ENCODE results near the gene DHX30. TPM values are rescaled to one million over a fixed set of nuclear protein-coding genes. Genes with fewer than 3 reads are reported as not detected.

Gene DHX30
- total RNA-seq, 1 donor from 2014 or later: 49.8 TPM

DNA sequence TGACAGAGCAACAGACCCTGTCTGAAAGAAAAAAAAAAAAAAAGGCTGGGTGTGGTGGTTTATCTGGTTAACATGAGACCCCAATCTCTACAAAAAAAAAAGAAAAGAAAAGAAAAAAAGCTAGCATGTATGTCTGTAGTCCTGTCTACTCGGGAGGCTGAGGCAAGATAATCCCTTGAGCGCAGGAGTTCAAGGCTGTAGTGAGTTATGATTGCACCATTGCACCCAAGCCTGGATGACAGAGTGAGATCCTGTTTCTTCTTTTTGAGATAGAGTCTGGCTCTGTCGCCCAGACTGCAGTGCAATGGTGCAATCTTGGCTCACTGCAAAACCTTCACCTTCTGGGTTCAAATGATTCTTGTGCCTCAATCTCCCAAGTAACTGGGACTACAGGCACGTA lies 8.4 kb upstream of the DHX30 start:
- peaks cover 10% of the 10 kb centered on the region for H3K9me3 ChIP-seq (replicated peaks)
- DNase-seq: no peak
- TF ChIP-seq CTCF (IDR thresholded peaks at IDR 0.05; ENCODE audit: borderline replicate concordance): no peak
- intact Hi-C loops (cut with micrococcal nuclease): no loop called here
- H3K4me1 ChIP-seq: no peaks in the 10 kb centered on the region
- H3K36me3 ChIP-seq: no peaks in the 10 kb centered on the region
- H3K27me3 ChIP-seq (ENCODE audit: low read depth): no peaks in the 10 kb centered on the region
- no peak overlapping the region for H3K27ac ChIP-seq (replicated peaks)
- no peak overlapping the region for H3K4me3 ChIP-seq

DNA sequence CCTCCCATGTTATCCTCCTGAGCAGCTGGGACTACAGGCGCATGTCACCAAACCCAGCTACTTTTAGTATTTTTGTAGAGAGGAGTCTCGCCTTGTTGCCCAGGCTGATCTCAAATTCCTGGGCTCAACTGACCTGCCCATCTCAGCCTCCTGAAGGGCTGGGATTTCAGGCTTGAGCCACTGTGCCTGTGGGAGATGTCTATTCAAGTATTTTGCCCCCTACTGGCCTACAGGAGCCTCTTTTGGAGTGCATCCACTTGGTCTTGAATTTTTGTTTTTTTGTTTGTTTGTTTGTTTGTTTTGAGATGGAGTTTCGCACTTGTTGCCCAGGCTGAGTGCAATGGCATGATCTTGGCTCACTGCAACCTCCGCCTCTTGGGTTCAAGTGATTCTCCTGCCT lies 3.2 kb upstream of the DHX30 start:
- Histone ChIP-seq H3K9me3 (replicated peaks) (no peaks in the 10 kb centered on the region), H3K27me3 (ENCODE audit: low read depth) (no peaks in the 10 kb centered on the region), H3K4me1 (peaks cover 33% of the 10 kb centered on the region), H3K27ac (replicated peaks) (no peak overlapping the region), H3K36me3 (no peaks in the 10 kb centered on the region), H3K4me3 (no peak overlapping the region)
- DNase-seq: no peak
- intact Hi-C loops (cut with micrococcal nuclease): no loop called here
- TF ChIP-seq CTCF (IDR thresholded peaks at IDR 0.05; ENCODE audit: borderline replicate concordance): peak; percentile 25

DNA sequence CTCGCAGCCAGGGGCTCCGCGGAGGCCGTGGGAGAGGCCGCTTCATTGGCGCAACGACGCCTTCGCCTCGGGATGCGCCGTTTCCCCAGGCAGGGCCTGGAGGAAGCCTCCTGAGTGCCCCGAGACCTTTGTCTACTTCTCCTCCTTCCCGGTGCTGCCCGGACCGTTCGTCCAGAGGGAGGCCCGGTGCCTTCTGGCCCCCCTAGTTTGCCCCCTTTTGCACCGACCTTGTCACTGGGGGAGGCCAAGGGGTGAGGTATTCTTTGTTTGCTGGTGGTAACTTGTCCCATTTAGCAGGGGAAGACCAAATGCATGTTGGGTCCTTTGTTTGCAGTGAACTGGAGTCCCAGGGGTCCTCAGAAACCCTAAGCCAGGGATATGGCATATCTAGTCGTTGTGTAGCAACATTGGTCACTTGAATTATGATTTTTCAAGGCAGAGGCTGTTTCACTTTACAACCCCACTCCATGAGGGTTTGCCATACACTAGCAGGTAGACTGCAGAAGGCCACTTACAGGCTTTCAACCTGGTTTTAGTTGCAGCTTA lies 615 bp downstream of the DHX30 start:
- peaks cover 33% of the 10 kb centered on the region for H3K4me1 ChIP-seq
- no peaks in the 10 kb centered on the region for H3K9me3 ChIP-seq (replicated peaks)
- no peak for DNase-seq
- no peak for TF ChIP-seq CTCF (IDR thresholded peaks at IDR 0.05; ENCODE audit: borderline replicate concordance)
- H3K27ac ChIP-seq (replicated peaks): peak overlapping the region; percentile 99
- H3K27me3 ChIP-seq (ENCODE audit: low read depth): no peaks in the 10 kb centered on the region
- intact Hi-C loops (cut with micrococcal nuclease): no loop called here
- peak overlapping the region; percentile 91 for H3K4me3 ChIP-seq
- peaks cover 29% of the 10 kb centered on the region for H3K36me3 ChIP-seq

GRCh38 chr3:47804577-47804976 lies 1.6 kb downstream of the DHX30 start:
- H3K27ac ChIP-seq (replicated peaks): no peak overlapping the region
- intact Hi-C loops (cut with micrococcal nuclease): no loop called here
- peaks cover 38% of the 10 kb centered on the region for H3K36me3 ChIP-seq
- peaks cover 33% of the 10 kb centered on the region for H3K4me1 ChIP-seq
- H3K27me3 ChIP-seq (ENCODE audit: low read depth): no peaks in the 10 kb centered on the region
- no peak for DNase-seq
- no peak for TF ChIP-seq CTCF (IDR thresholded peaks at IDR 0.05; ENCODE audit: borderline replicate concordance)
- no peaks in the 10 kb centered on the region for H3K9me3 ChIP-seq (replicated peaks)
- no peak overlapping the region for H3K4me3 ChIP-seq

GRCh38 chr3:47813551-47814177 lies 10.7 kb downstream of the DHX30 start:
- no peak for DNase-seq
- H3K4me1 ChIP-seq: no peaks in the 10 kb centered on the region
- H3K27me3 ChIP-seq (ENCODE audit: low read depth): no peaks in the 10 kb centered on the region
- peaks cover 91% of the 10 kb centered on the region for H3K36me3 ChIP-seq
- no peak overlapping the region for H3K27ac ChIP-seq (replicated peaks)
- H3K4me3 ChIP-seq: no peak overlapping the region
- no peaks in the 10 kb centered on the region for H3K9me3 ChIP-seq (replicated peaks)
- TF ChIP-seq CTCF (IDR thresholded peaks at IDR 0.05; ENCODE audit: borderline replicate concordance): no peak
- intact Hi-C loops (cut with micrococcal nuclease): no loop called here

Measured in left ventricle myocardium inferior (tissue), 1 donor.